GM21381 (cell line): Measurements from ENCODE around the gene ZNF138.

ENCODE experiments used
- ATAC-seq: cut with Tn5 transposase; IDR thresholded peaks from one replicate; pipeline ENCODE4 v1.9.1; 2021; ENCODE audit warnings: mild to moderate bottlenecking, moderate library complexity; ENCODE audit not compliant: unreplicated experiment

Gene ZNF138

DNA sequence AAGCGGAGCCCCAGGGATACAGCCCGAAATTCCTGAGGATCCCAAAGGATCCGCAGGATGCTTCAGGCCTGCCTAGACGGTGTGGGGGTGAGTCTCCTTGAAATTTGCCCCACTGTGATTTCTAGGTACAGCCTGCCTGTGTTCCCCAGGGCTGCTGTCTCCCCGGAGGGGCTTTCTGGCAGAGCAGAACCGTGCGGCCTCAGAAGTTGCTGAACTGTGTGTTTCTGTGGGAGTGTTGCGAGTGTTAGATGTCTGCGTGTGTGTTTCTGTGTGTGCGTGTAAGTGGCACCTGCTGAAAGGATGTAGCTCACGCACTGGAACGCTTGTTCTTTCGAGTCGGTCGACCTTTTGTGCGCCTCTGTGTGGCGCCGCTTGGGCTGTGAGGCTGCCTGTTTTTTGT, 81.0 kb downstream of the ZNF138 start:
- ATAC-seq: no peak

GRCh38 chr7:64875658-64876406, 81.6 kb downstream of the ZNF138 start:
- ATAC-seq: no peak

DNA sequence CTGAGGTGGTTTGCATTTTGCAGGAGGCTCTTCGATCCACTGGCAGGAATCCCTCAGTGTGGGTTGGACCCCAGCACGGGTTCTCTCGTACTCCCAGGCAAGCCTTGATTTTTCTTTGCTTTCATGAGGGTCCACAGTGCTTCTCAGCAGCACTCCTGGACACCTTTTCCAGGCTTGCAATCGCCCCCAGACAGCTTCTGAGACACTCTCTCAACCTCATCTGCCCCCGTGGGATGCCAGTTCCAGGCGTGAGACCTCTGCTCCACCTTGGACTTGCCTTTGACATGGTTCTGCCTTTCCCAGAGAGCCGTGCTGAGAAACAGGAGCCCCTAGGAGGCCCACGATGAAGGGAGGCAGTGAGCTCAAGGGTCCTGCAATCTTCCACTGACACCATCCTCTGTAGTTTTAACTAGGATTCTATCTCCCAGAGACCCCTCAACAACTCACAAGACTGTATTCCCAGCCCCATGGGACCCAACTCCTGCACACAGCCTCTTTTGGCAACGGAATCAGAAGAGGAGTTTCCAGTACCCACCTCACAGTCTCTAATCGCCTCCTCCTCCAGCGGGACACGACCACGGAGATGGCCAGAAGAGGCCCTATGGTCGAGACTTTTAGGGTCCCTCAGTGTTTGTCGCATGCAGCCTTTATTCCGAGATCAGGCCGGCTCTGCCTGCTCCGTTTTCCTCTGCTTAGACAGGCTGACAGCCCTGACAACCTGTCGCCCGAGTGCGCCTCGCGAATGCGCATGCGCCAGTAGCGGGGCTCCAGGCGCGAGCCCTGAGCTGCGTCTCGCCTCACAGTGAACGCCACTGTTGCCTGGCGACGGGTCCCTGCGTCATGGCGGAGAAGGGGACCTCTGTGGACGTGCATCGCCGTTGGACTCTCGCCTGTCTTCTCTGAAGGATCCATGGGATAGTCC, 82.8 kb downstream of the ZNF138 start:
- ATAC-seq: no peak

DNA sequence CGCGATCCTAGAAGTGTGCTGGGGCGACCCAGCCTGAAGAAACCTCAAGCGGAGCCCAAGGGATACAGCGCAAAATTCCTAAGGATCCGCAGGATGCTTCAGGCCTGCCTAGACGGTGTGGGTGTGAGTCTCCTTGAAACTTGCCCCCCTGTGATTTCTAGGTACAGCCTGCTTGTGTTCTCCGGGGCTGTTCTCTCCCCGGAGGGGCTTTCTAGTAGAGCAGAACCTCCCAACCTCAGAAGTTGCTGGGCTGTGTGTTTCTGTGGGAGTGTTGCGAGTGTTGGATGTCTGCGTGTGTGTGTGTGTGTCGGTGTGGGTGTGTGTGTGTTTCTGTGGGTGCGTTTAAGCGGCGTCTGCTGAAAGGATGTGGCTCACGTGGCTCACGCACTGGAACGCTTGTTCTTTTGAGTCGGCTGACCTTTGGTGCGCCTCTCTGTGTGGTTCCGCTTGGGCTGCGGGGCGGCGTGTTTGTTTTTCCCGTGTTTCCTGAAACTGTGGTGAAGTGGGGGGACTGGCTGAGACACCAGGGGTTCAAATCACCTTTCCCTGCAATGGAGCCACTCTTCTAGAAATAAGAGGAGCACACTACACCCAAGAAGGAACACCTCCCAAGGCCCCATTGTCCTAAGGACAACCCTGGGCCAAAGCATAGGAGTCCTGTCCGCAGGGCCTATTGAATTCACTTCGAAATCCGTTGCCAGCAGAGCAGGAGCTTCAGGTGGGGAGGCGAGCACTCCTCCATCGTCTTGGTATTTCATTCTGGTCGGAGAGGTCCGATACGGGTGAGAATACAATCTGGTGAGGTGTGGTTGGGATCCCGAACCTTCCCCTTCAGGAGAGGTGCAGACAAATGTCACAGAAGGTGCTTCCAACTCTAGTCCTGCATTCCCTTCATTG, 83.7 kb downstream of the ZNF138 start:
- no peak for ATAC-seq

- ATAC-seq: no peak
These were observed 84.5 kb downstream of the ZNF138 start for GRCh38 chr7:64878684-64879083.

- no peak for ATAC-seq
These were observed 85.0 kb downstream of the ZNF138 start for GRCh38 chr7:64879086-64879730.

DNA sequence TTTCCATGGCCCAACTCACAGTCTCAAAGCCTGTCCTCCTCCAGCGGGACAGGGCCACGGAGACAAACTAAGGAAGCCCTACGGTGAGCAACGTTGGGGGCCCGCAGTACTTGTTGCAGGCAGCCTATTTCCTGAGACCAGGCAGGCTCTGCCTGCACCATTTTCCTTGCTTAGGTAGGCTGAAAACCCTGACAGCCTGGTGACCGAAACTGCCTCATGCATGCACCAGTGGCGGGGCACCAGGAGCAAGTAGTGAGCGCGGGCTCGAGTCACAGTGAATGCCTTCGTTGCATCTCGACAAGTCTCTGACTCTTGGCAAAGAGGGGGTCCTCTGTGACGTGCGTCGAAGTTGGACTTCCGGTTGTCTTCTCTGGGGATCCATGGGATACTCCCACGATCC, 85.6 kb downstream of the ZNF138 start:
- ATAC-seq: no peak

GRCh38 chr7:64880322-64881297, 86.4 kb downstream of the ZNF138 start:
- no peak for ATAC-seq

GRCh38 chr7:64881461-64882287, 87.4 kb downstream of the ZNF138 start:
- ATAC-seq: no peak

DNA sequence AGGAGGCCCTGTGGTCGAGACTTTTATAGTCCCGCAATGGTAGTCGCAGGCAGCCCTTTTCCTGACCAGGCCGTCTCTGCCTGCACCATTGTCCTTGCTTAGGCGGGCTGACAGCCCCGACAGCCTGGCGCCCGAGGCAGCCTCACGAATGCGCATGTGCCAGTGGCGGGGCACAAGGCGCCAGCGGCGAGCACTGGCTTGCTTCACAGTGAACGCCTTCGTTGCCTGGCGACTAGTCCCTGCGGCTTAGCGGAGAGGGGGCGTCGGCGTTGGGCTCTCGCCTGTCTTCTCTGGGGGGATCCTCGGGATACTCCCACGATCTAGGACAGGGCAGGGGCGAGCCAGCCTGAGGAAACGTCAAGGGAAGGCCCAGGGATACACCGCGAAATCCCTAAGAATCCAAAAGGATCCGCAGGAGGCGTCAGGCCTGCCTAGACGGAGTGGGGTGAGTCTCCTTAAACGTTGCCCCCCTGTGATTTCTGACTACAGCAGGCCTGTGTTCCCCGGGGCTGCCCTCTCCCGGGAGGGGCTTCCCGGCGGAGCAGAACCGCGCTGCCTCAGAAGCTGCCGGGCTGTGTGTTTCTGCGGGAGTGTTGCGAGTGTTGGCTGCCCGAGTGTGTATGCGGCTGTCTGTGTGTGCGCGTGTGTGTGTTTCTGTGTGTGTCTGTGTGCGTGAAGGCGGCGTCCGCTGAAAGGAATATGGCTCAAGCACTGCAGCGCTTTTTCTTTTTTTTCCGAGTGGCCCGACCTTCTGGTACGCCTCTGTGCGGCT, 88.3 kb downstream of the ZNF138 start:
- no peak for ATAC-seq
